GM19467 (cell line): ENCODE measurements around the gene ADAM17.
"Not testable (repeated sequence)": the region's sequence is repeated elsewhere in the genome, so short reads cannot be mapped to it uniquely, and the experiment has no call there.

Experiments used
- ATAC-seq: cut with Tn5 transposase; IDR thresholded peaks from one replicate; pipeline ENCODE4 v1.9.1; 2021; ENCODE audit warnings: mild to moderate bottlenecking, moderate library complexity; ENCODE audit not compliant: unreplicated experiment

ADAM17 gene

DNA sequence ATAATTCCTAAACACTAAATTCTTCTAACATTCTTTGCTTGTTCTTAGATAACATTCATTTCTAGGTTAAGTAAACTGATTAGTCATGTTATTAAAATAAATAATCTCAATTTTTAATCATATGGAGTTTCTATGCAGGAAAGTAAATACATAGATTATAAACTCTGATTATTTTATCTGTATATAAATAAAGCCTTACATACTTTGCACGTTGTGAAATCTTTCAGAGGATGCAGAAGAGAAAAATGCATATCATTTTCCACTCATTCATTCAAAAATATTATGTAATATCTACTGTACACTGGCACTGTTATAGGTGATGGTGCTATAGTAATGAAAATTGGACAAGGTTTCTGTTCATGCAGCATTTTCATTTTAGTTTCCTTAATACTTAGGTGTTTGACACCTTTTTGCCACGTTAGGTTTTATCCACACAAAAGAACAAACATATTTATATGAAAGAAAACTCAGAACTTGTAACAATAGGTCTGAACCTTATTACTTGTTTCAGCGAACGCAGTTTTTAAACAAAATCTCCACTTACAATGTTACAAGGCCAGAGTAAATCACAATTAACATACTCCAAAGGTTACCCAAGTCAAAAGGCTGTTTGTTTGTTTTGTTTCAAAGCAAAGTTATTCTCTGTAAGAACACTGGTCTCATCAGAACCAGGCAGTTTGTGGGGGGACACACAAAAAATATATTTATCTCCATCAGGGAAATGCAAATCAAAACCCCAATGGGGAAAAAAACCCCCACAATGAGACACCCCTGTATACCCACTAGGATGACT, 27.4 kb downstream of the ADAM17 start:
- no peak for ATAC-seq

- ATAC-seq: no peak
These were observed 30.4 kb downstream of the ADAM17 start for GRCh38 chr2:9525266-9525665.

DNA sequence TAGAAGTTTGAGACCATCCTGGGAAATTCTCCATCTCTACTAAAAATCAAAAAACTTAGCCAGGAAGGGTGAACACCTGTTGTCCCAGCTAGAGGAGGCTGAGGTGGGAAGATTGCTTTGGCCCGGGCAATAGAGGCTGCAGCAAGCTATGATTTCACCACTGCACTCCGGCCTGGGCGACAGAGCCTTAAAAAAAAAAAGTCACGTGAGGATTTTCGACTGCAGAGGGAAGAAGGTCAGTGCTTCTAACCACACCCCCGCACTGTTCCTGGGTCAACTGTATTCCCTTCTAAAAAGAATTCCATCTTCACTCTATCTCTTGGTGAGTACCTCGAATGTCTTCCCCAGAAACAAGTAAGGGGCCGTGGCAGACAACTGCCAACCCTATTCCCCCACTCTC, 31.3 kb downstream of the ADAM17 start:
- ATAC-seq: no peak

DNA sequence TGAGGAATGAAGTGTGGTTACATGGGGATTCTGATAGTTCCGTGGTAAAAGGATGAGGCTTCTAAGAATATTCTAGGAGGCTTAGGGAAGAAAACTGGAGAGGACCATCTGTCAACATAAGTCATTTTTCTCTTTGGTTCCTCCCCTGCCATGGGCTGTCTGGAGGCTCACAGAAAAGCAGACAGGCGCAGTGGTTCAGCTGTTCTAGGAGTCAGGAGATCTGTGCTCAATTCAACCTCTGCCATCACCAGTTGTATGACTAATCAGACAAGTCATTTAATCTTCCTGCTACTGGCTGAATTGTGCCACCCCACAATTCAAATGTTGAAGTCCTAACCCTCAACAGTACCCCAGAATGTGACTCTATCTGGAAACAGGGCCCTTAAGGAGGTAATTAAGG, 36.4 kb downstream of the ADAM17 start:
- ATAC-seq: no peak

DNA sequence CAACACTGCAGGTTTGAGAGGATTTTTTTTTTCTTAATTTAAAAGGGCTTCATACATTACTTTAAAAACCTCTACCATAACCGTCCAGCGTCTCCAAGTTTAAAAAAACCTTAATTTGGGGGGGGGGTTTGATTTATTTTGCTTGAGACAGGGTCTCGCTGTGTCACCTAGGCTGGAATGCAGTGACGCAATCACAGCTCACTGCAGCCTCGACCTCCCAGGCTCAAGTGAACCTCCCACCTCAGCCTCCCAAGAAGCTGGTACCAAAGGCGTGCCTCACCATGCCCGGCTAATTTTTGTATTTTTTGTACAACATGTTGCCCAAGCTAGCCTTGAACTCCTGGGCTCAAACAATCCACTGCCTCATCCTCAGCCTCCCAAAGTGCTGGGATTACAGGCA, 36.9 kb downstream of the ADAM17 start:
- ATAC-seq: no peak

DNA sequence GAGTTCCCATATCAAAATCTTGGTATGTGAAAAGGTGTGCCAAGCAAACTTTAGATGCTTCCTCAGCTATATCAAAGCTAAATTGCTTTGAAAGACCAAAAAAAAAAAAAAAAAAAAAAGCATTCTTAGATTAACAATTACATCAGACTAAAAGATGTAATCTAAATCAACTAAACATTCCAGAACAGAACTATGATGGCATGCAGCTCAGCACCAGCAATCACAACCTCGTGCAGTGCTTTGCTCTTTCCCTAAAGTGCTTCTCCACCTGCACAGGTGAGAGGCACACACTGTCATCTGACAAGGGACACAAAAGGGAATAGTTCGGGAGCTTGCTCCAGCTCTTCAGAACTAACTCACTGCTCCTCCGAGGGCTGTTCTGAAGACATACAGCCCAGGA, 37.5 kb downstream of the ADAM17 start:
- no peak for ATAC-seq

- no peak for ATAC-seq
These were observed 38.4 kb downstream of the ADAM17 start for GRCh38 chr2:9517118-9517782.

GRCh38 chr2:9513946-9514345, 41.7 kb downstream of the ADAM17 start:
- ATAC-seq: not testable (repeated sequence)

DNA sequence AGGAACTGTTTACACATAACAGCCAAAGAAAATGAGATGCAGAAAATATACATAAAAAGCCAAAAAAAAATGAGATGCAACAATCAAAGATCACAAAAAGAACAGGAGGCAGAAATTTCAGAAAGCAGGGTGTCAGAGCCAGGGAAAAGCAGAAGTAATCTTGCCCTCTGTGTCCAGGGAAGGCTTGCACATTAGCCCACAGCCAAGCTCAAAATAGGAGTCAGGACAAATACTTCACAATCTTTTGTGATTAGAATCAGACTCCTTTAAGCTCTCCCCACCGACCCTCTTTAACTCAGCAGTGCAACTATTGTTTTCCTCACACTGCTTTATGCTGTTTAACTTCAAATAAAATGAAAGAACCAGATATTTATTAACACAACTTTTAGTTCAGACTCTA, 46.7 kb downstream of the ADAM17 start:
- ATAC-seq: no peak

- no peak for ATAC-seq
These were observed 57.4 kb downstream of the ADAM17 start for GRCh38 chr2:9498210-9498609.

GRCh38 chr2:9497017-9497416, 58.6 kb downstream of the ADAM17 start:
- no peak for ATAC-seq

DNA sequence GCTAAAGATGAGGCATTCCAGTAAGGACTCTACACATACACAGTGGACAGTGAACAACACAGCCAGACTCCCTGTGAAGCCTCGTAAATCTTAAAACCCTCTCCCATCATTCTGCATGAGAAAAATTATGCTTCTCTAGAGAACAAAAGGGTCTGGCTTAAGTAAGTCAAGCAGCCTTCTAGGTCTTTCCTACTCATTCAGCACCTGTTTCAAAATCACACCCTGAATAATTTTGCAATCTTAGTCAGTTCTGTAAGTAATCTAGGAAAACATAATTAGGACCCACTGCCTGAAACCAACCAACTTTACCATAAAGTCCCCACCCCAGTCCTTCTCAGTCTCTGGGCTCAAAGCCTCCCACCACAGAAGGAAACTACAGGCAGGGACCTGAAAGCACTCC, 61.5 kb downstream of the ADAM17 start:
- ATAC-seq: no peak

DNA sequence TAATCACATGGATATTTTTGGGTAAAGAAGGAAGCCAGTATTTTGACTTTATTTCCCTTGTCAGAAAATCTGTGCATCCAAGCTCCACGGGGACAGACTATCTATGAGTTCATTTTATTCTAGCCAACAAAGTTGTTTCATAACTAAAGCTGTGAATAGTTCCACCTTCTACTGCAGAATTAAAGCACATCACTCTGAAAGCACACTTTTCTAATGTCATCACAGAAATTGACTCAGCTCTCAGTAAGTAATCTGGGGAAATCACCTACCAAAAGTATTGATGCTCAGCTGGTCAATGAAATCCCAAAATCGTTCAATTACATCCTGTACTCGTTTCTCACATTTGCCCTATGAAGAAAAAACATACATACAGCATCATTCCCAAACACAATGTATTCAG, 62.2 kb downstream of the ADAM17 start:
- no peak for ATAC-seq

DNA sequence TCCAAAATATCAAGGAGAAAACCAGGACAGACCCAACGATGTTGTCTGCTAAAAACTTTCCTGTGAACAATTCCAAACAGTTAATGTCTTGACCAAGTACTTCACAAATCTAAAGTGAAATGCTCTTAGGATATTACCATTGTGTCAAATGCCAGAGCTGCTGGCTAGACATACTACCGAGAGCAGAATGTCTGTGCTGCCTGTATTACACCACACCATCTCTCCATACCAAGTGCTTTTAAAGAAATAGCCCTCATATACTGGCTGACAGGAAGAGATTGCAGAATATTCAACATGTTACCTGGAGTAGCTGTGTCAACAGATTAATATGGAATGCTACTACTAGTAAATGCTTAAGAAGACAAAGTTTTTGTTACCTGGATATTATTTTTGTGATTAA, 62.7 kb downstream of the ADAM17 start:
- no peak for ATAC-seq

- no peak for ATAC-seq
These were observed 64.8 kb downstream of the ADAM17 start for GRCh38 chr2:9490789-9491188.

DNA sequence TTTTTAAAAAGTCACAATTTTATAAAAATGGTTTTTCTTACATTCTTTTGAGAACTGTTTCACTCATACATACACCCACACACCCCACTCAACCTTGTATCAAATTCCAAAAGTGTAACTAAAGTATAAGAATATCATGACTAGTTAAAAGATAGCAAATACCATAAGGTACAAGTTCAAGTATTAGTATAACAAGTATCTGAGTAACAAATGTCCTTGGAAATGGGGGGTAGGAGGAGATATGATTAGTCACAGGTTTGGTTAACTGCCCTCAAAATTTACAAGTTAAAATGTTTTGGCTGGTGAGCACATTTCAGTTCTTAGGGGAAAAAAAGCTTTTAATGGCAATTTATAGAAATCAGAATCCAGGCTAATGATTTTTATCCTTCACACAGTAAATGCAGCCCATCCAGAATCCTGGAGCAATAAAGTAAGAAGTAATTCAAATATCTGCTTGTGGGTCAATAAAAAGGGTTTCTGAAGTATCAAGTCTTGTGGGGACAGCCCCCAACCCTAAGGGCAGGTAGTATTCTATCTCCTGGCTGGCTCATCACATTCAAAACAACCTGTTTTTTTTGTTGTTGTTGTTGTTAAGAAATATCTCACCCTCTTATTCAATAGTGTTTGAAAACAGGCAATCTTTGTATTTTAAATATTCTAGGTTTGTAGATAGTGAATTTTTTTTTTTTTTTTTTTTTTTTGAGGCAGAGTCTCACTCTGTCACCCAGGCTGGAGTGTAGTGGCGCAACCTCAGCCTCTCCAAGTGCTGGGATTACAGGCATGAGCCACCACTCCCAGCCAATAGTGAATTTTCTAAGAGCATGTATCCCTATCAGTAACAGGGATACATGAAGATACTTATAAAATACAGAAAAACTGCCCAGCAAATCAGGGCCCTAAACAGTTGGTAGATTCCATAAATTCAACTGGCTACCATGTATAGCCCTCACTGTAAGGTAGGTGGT, 66.8 kb downstream of the ADAM17 start:
- ATAC-seq: no peak

GRCh38 chr2:9484533-9484932, 71.1 kb downstream of the ADAM17 start:
- no peak for ATAC-seq

- no peak for ATAC-seq
These were observed 72.5 kb downstream of the ADAM17 start for GRCh38 chr2:9483107-9483506.

GRCh38 chr2:9480157-9480556, 75.5 kb downstream of the ADAM17 start:
- ATAC-seq: no peak

- ATAC-seq: no peak
These were observed 77.1 kb downstream of the ADAM17 start for GRCh38 chr2:9478526-9478925.

GRCh38 chr2:9477914-9478313, 77.7 kb downstream of the ADAM17 start:
- no peak for ATAC-seq
